Keratinocyte (primary cell): ENCODE results near the gene AFTPH. TPM values are rescaled to one million over a fixed set of nuclear protein-coding genes. Genes with fewer than 3 reads are reported as not detected.

Source experiments
- DNase-seq: peaks from one replicate; pipeline ENCODE4 v3.0.0-alpha.2; 2011; ENCODE audit warnings: low read depth, missing footprints, low spot score
- FAIRE-seq: peaks from 2 replicates; lab custom pipeline; 2011; peaks lifted over from hg19 to GRCh38; lab: Jason Lieb, UNC
- H2AFZ ChIP-seq: 2 replicates; pipeline ENCODE4 v1.6.0; 2012; ENCODE audit warnings: low read length, control low read depth, inconsistent platforms; ENCODE audit not compliant: control insufficient read depth
- H3K27ac ChIP-seq: 2 replicates; pipeline ENCODE4 v1.5.1; 2011; ENCODE audit warnings: low read length; ENCODE audit not compliant: control insufficient read depth, insufficient read depth
- H3K27me3 ChIP-seq: 3 replicates; pipeline ENCODE4 v1.6.0; 2011; ENCODE audit warnings: low read length; ENCODE audit not compliant: control insufficient read depth, insufficient read depth; ENCODE audit errors: extremely low read depth
- H3K36me3 ChIP-seq, 2 experiments: 2 replicates in 1 of 2; 3 replicates in 1 of 2; pipeline ENCODE4 v1.5.1; 2011; ENCODE audit warnings: low read length in 2 of 2, mild to moderate bottlenecking in 1 of 2; ENCODE audit not compliant: control insufficient read depth in 2 of 2, insufficient read depth in 2 of 2; ENCODE audit errors: extremely low read depth in 1 of 2
- H3K4me1 ChIP-seq: 3 replicates; pipeline ENCODE4 v1.5.1; 2011; ENCODE audit warnings: low read length; ENCODE audit not compliant: control insufficient read depth, insufficient read depth; ENCODE audit errors: extremely low read depth
- H3K4me2 ChIP-seq: 3 replicates; pipeline ENCODE4 v1.6.0; 2011; ENCODE audit warnings: low read depth, low read length; ENCODE audit not compliant: control insufficient read depth, insufficient read depth; ENCODE audit errors: extremely low read depth
- H3K4me3 ChIP-seq, 3 experiments: fragments of 200-600 bp in 1 of 3; sonication (generic) in 1 of 3; 2 replicates in 2 of 3; 3 replicates in 1 of 3; pipeline ENCODE4 v1.5.1; 2011 to 2016; ENCODE audit warnings: low read length in 3 of 3, mild to moderate bottlenecking in 3 of 3, control low read depth in 2 of 3, inconsistent platforms in 1 of 3, low read depth in 1 of 3, mixed read lengths in 1 of 3, mixed run types in 1 of 3, moderate library complexity in 1 of 3; ENCODE audit not compliant: control insufficient read depth in 2 of 3, insufficient read depth in 2 of 3; ENCODE audit errors: extremely low read depth in 1 of 3
- H3K79me2 ChIP-seq: 2 replicates; pipeline ENCODE4 v1.6.0; 2012; ENCODE audit warnings: low read length; ENCODE audit not compliant: control insufficient read depth, insufficient read depth
- H3K9ac ChIP-seq: 3 replicates; pipeline ENCODE4 v1.6.0; 2011; ENCODE audit warnings: low read length; ENCODE audit not compliant: control insufficient read depth, insufficient read depth; ENCODE audit errors: extremely low read depth
- H3K9me1 ChIP-seq: 3 replicates; pipeline ENCODE4 v1.6.0; 2011; ENCODE audit warnings: low read length; ENCODE audit not compliant: control insufficient read depth, insufficient read depth; ENCODE audit errors: extremely low read depth
- H3K9me3 ChIP-seq: 2 replicates; pipeline ENCODE4 v1.5.1; 2012; ENCODE audit warnings: low read depth, low read length; ENCODE audit not compliant: control insufficient read depth
- H4K20me1 ChIP-seq: 3 replicates; pipeline ENCODE4 v1.6.0; 2011; ENCODE audit warnings: low read length; ENCODE audit not compliant: control insufficient read depth, insufficient read depth; ENCODE audit errors: extremely low read depth
- CTCF ChIP-seq, 3 experiments: IDR thresholded peaks in 1 of 3; conservative IDR thresholded peaks in 1 of 3; optimal IDR thresholded peaks in 1 of 3; 2 replicates in 2 of 3; 3 replicates in 1 of 3; pipeline versions ENCODE3 to v1.5.1; 2011; ENCODE audit warnings: low read length in 3 of 3, mild to moderate bottlenecking in 3 of 3, moderate library complexity in 2 of 3, control low read depth in 1 of 3, inconsistent platforms in 1 of 3; ENCODE audit not compliant: insufficient read depth in 2 of 3; ENCODE audit errors: extremely low read depth in 1 of 3
- EZH2 ChIP-seq: IDR thresholded peaks from one replicate; pipeline ENCODE4 v1.6.1; 2012; ENCODE audit warnings: inconsistent platforms, mild to moderate bottlenecking, low read length, moderate library complexity
- dilution Hi-C: fragments of 300-500 bp; cut with MboI; formaldehyde crosslinking; loops from one replicate; pipeline ENCODE4 v1.7.0; 2020; ENCODE audit warnings: low sequenced_read_pairs; ENCODE audit not compliant: extremely low pct_ligation_motif_present
- polyA plus RNA-seq, 5 experiments: library from polyadenylated mRNA; depleted of rRNA in 3 of 5; stranded (reverse) in 3 of 5; stranded (forward) in 1 of 5; unstranded in 1 of 5; fragments of >200 nt; gene quantifications; 1 replicate in 1 of 5; 2 replicates in 3 of 5; 3 replicates in 1 of 5; pipeline versions ENCODE4 v1.2.1 to v1.2.3, GENCODE V29; 2011 to 2012; ENCODE audit warnings: missing spikeins in 2 of 5, low read depth in 1 of 5, low replicate concordance in 1 of 5

The AFTPH gene
- polyA plus RNA-seq, 1 donor (not counting 4 experiments of a cell fraction or from before 2014, with no cell fraction given): 28.3 TPM

DNA sequence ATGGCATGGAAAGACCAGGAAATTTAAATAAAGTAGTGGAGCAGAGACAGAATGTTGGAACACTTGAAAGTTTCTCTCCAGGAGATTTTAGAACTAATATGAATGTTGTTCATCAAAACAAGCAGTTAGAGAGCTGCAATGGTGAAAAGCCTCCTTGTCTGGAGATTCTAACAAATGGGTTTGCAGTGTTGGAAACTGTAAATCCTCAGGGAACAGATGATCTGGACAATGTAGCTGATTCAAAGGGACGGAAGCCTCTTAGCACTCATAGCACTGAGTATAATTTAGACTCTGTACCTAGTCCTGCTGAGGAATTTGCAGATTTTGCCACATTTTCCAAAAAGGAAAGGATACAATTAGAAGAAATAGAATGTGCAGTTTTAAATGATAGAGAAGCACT, 27.7 kb downstream of the AFTPH start:
- Histone ChIP-seq H3K4me3 (no peak overlapping the region), H4K20me1 (no peaks in the 10 kb centered on the region)
- no peak for FAIRE-seq

DNA sequence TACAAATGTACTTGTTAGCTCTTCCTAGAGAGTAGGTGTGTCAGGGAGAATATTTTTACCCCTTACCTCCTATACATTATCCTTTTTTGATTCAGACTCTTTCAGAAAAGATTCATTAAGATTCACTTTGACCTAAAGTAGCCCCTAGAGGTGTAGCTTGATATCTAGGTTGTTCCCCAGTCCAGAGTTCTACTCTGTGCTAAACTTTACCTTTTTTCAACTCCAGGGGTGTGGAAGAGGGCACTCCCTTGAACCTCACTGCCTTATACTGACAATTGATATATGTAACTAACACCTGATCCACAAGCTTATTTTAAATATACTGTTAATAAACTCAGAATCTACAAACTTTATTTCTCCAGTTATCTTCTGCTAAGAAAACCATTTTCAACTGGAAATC, 30.0 kb downstream of the AFTPH start:
- Histone ChIP-seq H2AFZ (no peak overlapping the region), H3K79me2 (peaks cover 7% of the 10 kb centered on the region), H3K27me3 (no peaks in the 10 kb centered on the region), H3K4me2 (no peak overlapping the region), H3K4me3 (no peak overlapping the region), H3K27ac (no peak overlapping the region), H3K9ac (no peak overlapping the region), H3K36me3 (peaks cover 3 to 6% of the 10 kb centered on the region in 2 experiments), H4K20me1 (no peaks in the 10 kb centered on the region), H3K9me1 (no peaks in the 10 kb centered on the region), H3K9me3 (no peaks in the 10 kb centered on the region), H3K4me1 (no peaks in the 10 kb centered on the region)
- TF ChIP-seq CTCF (optimal IDR thresholded peaks at IDR 0.05 in 1 of 3, IDR thresholded peaks at IDR 0.05 in 1 of 3, conservative IDR thresholded peaks at IDR 0.05 in 1 of 3; ENCODE audit: extremely low read depth in 1 of 3, insufficient read depth in 2 of 3, low read length in 3 of 3) (no peak), EZH2 (no peak)
- FAIRE-seq (no peak), DNase-seq (no peak)
- dilution Hi-C loops: no loop called here

More for the DNA sequence above, 27.7 kb downstream of the AFTPH start:
- Histone ChIP-seq H3K9ac (no peak overlapping the region), H3K9me1 (no peaks in the 10 kb centered on the region), H3K9me3 (no peaks in the 10 kb centered on the region), H3K79me2 (peaks cover 18% of the 10 kb centered on the region), H3K36me3 (peaks cover 3 to 5% of the 10 kb centered on the region in 2 experiments), H3K27me3 (no peaks in the 10 kb centered on the region), H3K4me2 (no peak overlapping the region), H3K27ac (no peak overlapping the region), H3K4me1 (no peaks in the 10 kb centered on the region), H2AFZ (no peak overlapping the region)
- dilution Hi-C loops: no loop called here
- DNase-seq: no peak
- TF ChIP-seq EZH2: no peak
- no peak for TF ChIP-seq CTCF (optimal IDR thresholded peaks at IDR 0.05 in 1 of 3, IDR thresholded peaks at IDR 0.05 in 1 of 3, conservative IDR thresholded peaks at IDR 0.05 in 1 of 3; ENCODE audit: extremely low read depth in 1 of 3, insufficient read depth in 2 of 3, low read length in 3 of 3)
